ENCODE measurements around the gene WDR74. TPM values are rescaled to one million over a fixed set of nuclear protein-coding genes. Genes with fewer than 3 reads are reported as not detected.

WDR74 gene
- total and polyA plus RNA-seq, 2 of the 13 experiments (the other 11 are each of a cell fraction or from before 2014, with no cell fraction given): 77.0 to 83.3 TPM

- TF ChIP-seq KLF12 (CRISPR knock-in tag; IDR thresholded peaks at IDR 0.05; ENCODE audit: borderline replicate concordance) (peak; percentile 80; the same call in 1 of the 2 replicates), ZNF616 (CRISPR knock-in tag; IDR thresholded peaks at IDR 0.05; ENCODE audit: low read depth) (peak; percentile 17; the same call in 1 of the 2 replicates), SKI (IDR thresholded peaks at IDR 0.05; ENCODE audit: partially characterized antibody) (peak; percentile 38), KLF11 (CRISPR knock-in tag; IDR thresholded peaks at IDR 0.05) (peak; percentile 84; the same call in 1 of the 2 replicates), NONO (IDR thresholded peaks at IDR 0.05) (no peak), NONO (CRISPR knock-in tag; conservative IDR thresholded peaks at IDR 0.05) (peak; percentile 97), SNAPC4 (CRISPR knock-in tag; IDR thresholded peaks at IDR 0.05) (no peak), SMYD3 (CRISPR knock-in tag; IDR thresholded peaks at IDR 0.05) (no peak), NR2F6 (IDR thresholded peaks at IDR 0.05) (no peak), NR2F6 (CRISPR knock-in tag; IDR thresholded peaks at IDR 0.05) (peak; percentile 32; the same call in 1 of the 2 replicates), YEATS2 (CRISPR knock-in tag; IDR thresholded peaks at IDR 0.05; ENCODE audit: borderline replicate concordance) (peak; percentile 89; the same call in 1 of the 2 replicates), TRIM22 (IDR thresholded peaks at IDR 0.05) (no peak), MAZ (IDR thresholded peaks at IDR 0.05; ENCODE audit: borderline replicate concordance, low read depth, low read length) (peak; percentile 33; the same call in 1 of the 2 replicates), MAZ (CRISPR knock-in tag; IDR thresholded peaks at IDR 0.05; ENCODE audit: low read depth) (peak; percentile 95), ZNF75D (CRISPR knock-in tag; IDR thresholded peaks at IDR 0.05; ENCODE audit: borderline replicate concordance) (no peak), ZNF773 (CRISPR knock-in tag; IDR thresholded peaks at IDR 0.05; ENCODE audit: borderline replicate concordance) (peak; percentile 79; the same call in 1 of the 2 replicates), ZNF678 (CRISPR knock-in tag; IDR thresholded peaks at IDR 0.05) (peak; percentile 90), TBX3 (IDR thresholded peaks at IDR 0.05; ENCODE audit: borderline replicate concordance) (no peak), CREB1 (IDR thresholded peaks at IDR 0.05) (peak; percentile 96), CREB1 (CRISPR knock-in tag; IDR thresholded peaks at IDR 0.05) (peak; percentile 95), ZMYM4 (CRISPR knock-in tag; IDR thresholded peaks at IDR 0.05) (peak; percentile 96), GPN1 (CRISPR knock-in tag; IDR thresholded peaks at IDR 0.05; ENCODE audit: borderline replicate concordance) (no peak), SP2 (CRISPR knock-in tag; IDR thresholded peaks at IDR 0.05) (peak; percentile 54; the same call in 1 of the 2 replicates), ZNF451 (CRISPR knock-in tag; IDR thresholded peaks at IDR 0.05) (peak; percentile 96), ZNF556 (CRISPR knock-in tag; IDR thresholded peaks at IDR 0.05; ENCODE audit: borderline replicate concordance) (peak; percentile 90; the same call in 1 of the 2 replicates), ZNF33A (CRISPR knock-in tag; IDR thresholded peaks at IDR 0.05; ENCODE audit: borderline replicate concordance) (no peak)
These were observed 34.1 kb downstream of the WDR74 start, which contains the start of gene NXF1 (continued) for GRCh38 chr11:62805076-62805892.

All from HepG2 (cell line).